PC-3 (cell line): ENCODE data around the gene MRFAP1. TPM values are rescaled to one million over a fixed set of nuclear protein-coding genes. Genes with fewer than 3 reads are reported as not detected.
"Not testable (repeated sequence)": the region's sequence is repeated elsewhere in the genome, so short reads cannot be mapped to it uniquely, and the experiment has no call there.

Experiments
- ATAC-seq: fragments of 200-7000 bp; cut with Tn5 transposase; 2 replicates; pipeline ENCODE4 v1.9.1; 2020; ENCODE audit warnings: mild to moderate bottlenecking, moderate library complexity
- BruUV-seq: library from RNA; stranded (reverse); fragments of 400-500 nt; replicated peaks from 2 replicates; lab custom pipeline; 2021; lab: Mats Ljungman, UMichigan
- CTCF ChIA-PET: fragments of 300-600 bp; sonication (Branson Sonifier 250); formaldehyde crosslinking; loops from one replicate; lab custom pipeline; 2022; ENCODE audit warnings: antibody characterized with exemption; lab: Charles Lee
- POLR2A ChIA-PET: fragments of 300-600 bp; sonication (Branson Sonifier 250); formaldehyde crosslinking; loops from one replicate; lab custom pipeline; 2022; ENCODE audit warnings: antibody characterized with exemption; ENCODE audit not compliant: unreplicated experiment; lab: Charles Lee
- DNase-seq: peaks from one replicate; pipeline ENCODE4 v3.0.0-alpha.2; 2015
- H2AFZ ChIP-seq: fragments of 300-600 bp; sonication (generic); 2 replicates; pipeline ENCODE4 v1.6.0; 2016; ENCODE audit warnings: antibody characterized with exemption, low read length
- H3F3A ChIP-seq: fragments of 300-600 bp; sonication (generic); one replicate; pipeline ENCODE4 v1.6.0; 2017; ENCODE audit warnings: antibody characterized with exemption, low read length, control low read depth, mild to moderate bottlenecking; ENCODE audit not compliant: unreplicated experiment
- H3K27ac ChIP-seq: fragments of 300-600 bp; sonication (generic); 2 replicates; pipeline ENCODE4 v1.5.1; 2016; ENCODE audit warnings: mild to moderate bottlenecking, low read length
- H3K27me3 ChIP-seq: fragments of 300-600 bp; sonication (generic); 2 replicates; pipeline ENCODE4 v1.6.1; 2016; ENCODE audit warnings: low read length, mixed read lengths
- H3K36me3 ChIP-seq: fragments of 300-600 bp; sonication (generic); 2 replicates; pipeline ENCODE4 v1.6.1; 2016; ENCODE audit warnings: low read depth, mixed run types, low read length, mixed read lengths
- H3K4me1 ChIP-seq: fragments of 300-600 bp; sonication (generic); 2 replicates; pipeline ENCODE4 v1.5.1; 2016; ENCODE audit warnings: low read length; ENCODE audit not compliant: insufficient read depth
- H3K4me2 ChIP-seq: fragments of 300-600 bp; sonication (generic); 2 replicates; pipeline ENCODE4 v1.6.0; 2016; ENCODE audit warnings: low read length
- H3K4me3 ChIP-seq: fragments of 300-600 bp; sonication (generic); 2 replicates; pipeline ENCODE4 v1.5.1; 2016; ENCODE audit warnings: mild to moderate bottlenecking, low read length, mixed read lengths
- H3K79me2 ChIP-seq: fragments of 300-600 bp; sonication (generic); 2 replicates; pipeline ENCODE4 v1.6.1; 2017; ENCODE audit warnings: low read length, mixed read lengths
- H3K9ac ChIP-seq: fragments of 300-600 bp; sonication (generic); 2 replicates; pipeline ENCODE4 v1.6.0; 2016; ENCODE audit warnings: mild to moderate bottlenecking, low read length
- H3K9me2 ChIP-seq: fragments of 300-600 bp; sonication (generic); replicated peaks from 2 replicates; pipeline ENCODE4 v1.6.1; 2016; ENCODE audit warnings: mixed run types, low read length, mixed read lengths
- H3K9me3 ChIP-seq: fragments of 300-600 bp; sonication (generic); 2 replicates; pipeline ENCODE4 v1.6.1; 2016; ENCODE audit warnings: low read length, mixed read lengths
- H4K20me1 ChIP-seq: fragments of 300-600 bp; sonication (generic); 2 replicates; pipeline ENCODE4 v1.6.1; 2016; ENCODE audit warnings: low read length, mixed read lengths
- CTCF ChIP-seq: fragments of 300-600 bp; sonication (generic); conservative IDR thresholded peaks from 2 replicates; pipeline ENCODE4 v1.5.1; 2017; ENCODE audit warnings: antibody characterized with exemption, low read depth, mild to moderate bottlenecking, low read length
- EZH2 ChIP-seq: fragments of 300-600 bp; sonication (generic); IDR thresholded peaks from one replicate; pipeline ENCODE4 v1.6.1; 2017; ENCODE audit warnings: antibody characterized with exemption, mild to moderate bottlenecking, low read length; ENCODE audit not compliant: unreplicated experiment
- EZH2phosphoT487 ChIP-seq: fragments of 300-600 bp; sonication (generic); IDR thresholded peaks from 2 replicates; pipeline ENCODE4 v1.6.1; 2018; ENCODE audit warnings: mild to moderate bottlenecking, antibody characterized with exemption, low read length, borderline replicate concordance
- intact Hi-C: fragments of 100-400 bp; cut with micrococcal nuclease; formaldehyde crosslinking; loops from 2 replicates; pipeline ENCODE4 v1.9.0; 2023
- total RNA-seq: library from RNA; depleted of rRNA; stranded (reverse); fragments of >200 nt; gene quantifications from 2 replicates; pipeline ENCODE4 v1.2.3, GENCODE V29; 2014

MRFAP1 gene
- total RNA-seq, 1 experiment from 2014 or later = 122 TPM

- POLR2A ChIA-PET, H3K9me2 ChIP-seq, H3F3A ChIP-seq, H3K4me2 ChIP-seq, CTCF ChIA-PET, BruUV-seq, H2AFZ ChIP-seq, DNase-seq, H3K27me3 ChIP-seq, H4K20me1 ChIP-seq, intact Hi-C loops, H3K36me3 ChIP-seq, ATAC-seq, H3K4me3 ChIP-seq, H3K4me1 ChIP-seq, H3K9ac ChIP-seq, H3K27ac ChIP-seq, H3K9me3 ChIP-seq, H3K79me2 ChIP-seq: not testable (repeated sequence)
These were observed 14.8 kb downstream of the MRFAP1 start for GRCh38 chr4:6655291-6655690.

- CTCF ChIA-PET = no interaction called here
- DNase-seq = no peak
- POLR2A ChIA-PET = no interaction called here
These were observed 15.4 kb downstream of the MRFAP1 start for GRCh38 chr4:6655924-6656323.

GRCh38 chr4:6657242-6658208, 17.0 kb downstream of the MRFAP1 start:
- no peak overlapping the region for H3K27ac ChIP-seq
- BruUV-seq = no TSS peak
- no peak overlapping the region for H3K4me3 ChIP-seq
- TF ChIP-seq EZH2 (no peak), EZH2phosphoT487 (no peak), CTCF (no peak)
- ChIA-PET CTCF (no interaction called here), POLR2A (no interaction called here)
- H3F3A ChIP-seq = no peaks in the 10 kb centered on the region
- no peak overlapping the region for H3K4me2 ChIP-seq
- no peaks in the 10 kb centered on the region for H3K79me2 ChIP-seq
- no peaks in the 10 kb centered on the region for H4K20me1 ChIP-seq
- no peaks in the 10 kb centered on the region for H3K27me3 ChIP-seq
- H3K4me1 ChIP-seq = no peaks in the 10 kb centered on the region
- H3K9me3 ChIP-seq = no peaks in the 10 kb centered on the region
- H3K9ac ChIP-seq = no peak overlapping the region
- H3K36me3 ChIP-seq = no peaks in the 10 kb centered on the region
- DNase-seq = no peak
- no peaks in the 10 kb centered on the region for H3K9me2 ChIP-seq
- no peak for ATAC-seq
- H2AFZ ChIP-seq = no peak overlapping the region
- intact Hi-C loops = no loop called here

More at GRCh38 chr4:6655924-6656323, 15.4 kb downstream of the MRFAP1 start:
- Histone ChIP-seq H3K9me2 (no peaks in the 10 kb centered on the region), H3K4me2 (no peak overlapping the region), H3K79me2 (no peaks in the 10 kb centered on the region), H3K27me3 (no peaks in the 10 kb centered on the region), H2AFZ (no peak overlapping the region), H3K9me3 (no peaks in the 10 kb centered on the region), H4K20me1 (no peaks in the 10 kb centered on the region), H3F3A (no peaks in the 10 kb centered on the region), H3K4me1 (no peaks in the 10 kb centered on the region), H3K4me3 (no peak overlapping the region), H3K36me3 (no peaks in the 10 kb centered on the region), H3K9ac (no peak overlapping the region), H3K27ac (no peak overlapping the region)
- TF ChIP-seq CTCF = no peak
- no peak for TF ChIP-seq EZH2phosphoT487
- no peak for TF ChIP-seq EZH2
- intact Hi-C loops = no loop called here
- ATAC-seq = no peak
- no TSS peak for BruUV-seq
